ENCODE measurements around the gene ASPM. TPM values are rescaled to one million over a fixed set of nuclear protein-coding genes. Genes with fewer than 3 reads are reported as not detected.

Gene ASPM
- total RNA-seq, 1 experiment from 2014 or later, result 29.9 TPM

- no peaks in the 10 kb centered on the region for H3K4me1 ChIP-seq (ENCODE audit: control insufficient read depth in 1 of 2, insufficient read depth in 2 of 2, low read length in 2 of 2)
- no peak within 1 kb of the TSS for H3K9ac ChIP-seq (ENCODE audit: low read length)
- ChIA-PET RAD21 (ENCODE audit: low non-redundant PET in 1 of 2, low total read pairs in 2 of 2, uncharacterized antibody in 2 of 2, unreplicated experiment in 2 of 2) (no interaction called here), CTCF (no interaction called here), POLR2A (no interaction called here)
- intact Hi-C loops (cut with micrococcal nuclease), result loop anchor here (10.0 kb wide), 1 partner anchor 242 kb away; no protein-coding TSS in a partner anchor
- DNase-seq (ENCODE audit: low read depth, low spot score) (no peak), ATAC-seq (no peak)
- H4K20me1 ChIP-seq (ENCODE audit: insufficient read depth), result no peaks in the 10 kb centered on the region
- H3K9me2 ChIP-seq (ENCODE audit: insufficient read depth), result no peaks in the 10 kb centered on the region
- no TSS peak for BruUV-seq (replicated peaks)
- no peaks in the 10 kb centered on the region for H3K79me2 ChIP-seq (ENCODE audit: insufficient read depth, low read length)
- no peak within 1 kb of the TSS for H2AFZ ChIP-seq (ENCODE audit: low read depth, low read length, poor library complexity, severe bottlenecking)
- H3K36me3 ChIP-seq (ENCODE audit: control insufficient read depth in 1 of 2, insufficient read depth in 2 of 2, low read length in 2 of 2), result no peaks in the 10 kb centered on the region
- no peak within 1 kb of the TSS for H3K27ac ChIP-seq (ENCODE audit: low read depth, low read length)
- no peak for TF ChIP-seq ZNF274 (IDR thresholded peaks at IDR 0.05; ENCODE audit: low read depth, low read length)
- TF ChIP-seq RAD21 (IDR thresholded peaks at IDR 0.05; ENCODE audit: low read depth), result peak; percentile 55
- TF ChIP-seq CTCF (IDR thresholded peaks at IDR 0.05 in 2 of 3, conservative IDR thresholded peaks at IDR 0.05 in 1 of 3; ENCODE audit: borderline replicate concordance in 1 of 3, insufficient read depth in 1 of 3, low read depth in 2 of 3, low read length in 2 of 3), result peak in 1 of 3 experiments; percentile 36; a peak in 1 of 6 replicates
- TF ChIP-seq JUND (IDR thresholded peaks at IDR 0.05), result no peak
- no peak for TF ChIP-seq ELF1 (IDR thresholded peaks at IDR 0.05; ENCODE audit: borderline replicate concordance, low read depth)
- no peak within 1 kb of the TSS for H3K4me3 ChIP-seq (replicated peaks in 1 of 2; ENCODE audit: low read depth in 1 of 2, low read length in 2 of 2)
- no peak within 1 kb of the TSS for H3K4me2 ChIP-seq (ENCODE audit: low read length)
- H3K9me3 ChIP-seq (ENCODE audit: control insufficient read depth in 1 of 2, insufficient read depth in 1 of 2, low read depth in 1 of 2, low read length in 2 of 2), result no peaks in the 10 kb centered on the region
- no peaks in the 10 kb centered on the region for H3K27me3 ChIP-seq (ENCODE audit: insufficient read depth, low read length)
These were observed 79.6 kb downstream of the ASPM start, which contains the start of gene F13B for GRCh38 chr1:197066719-197067456. Gene F13B, minus strand, starts transcription at chr1:197067260. Its CDS starts 37 bp downstream, at chr1:197067223.

GRCh38 chr1:197066277-197066676 is 80.2 kb downstream of the ASPM start:
- Histone ChIP-seq H2AFZ (ENCODE audit: low read depth, low read length, poor library complexity, severe bottlenecking) (no peak overlapping the region), H3K4me2 (ENCODE audit: low read length) (no peak overlapping the region), H3K9me3 (ENCODE audit: control insufficient read depth in 1 of 2, insufficient read depth in 1 of 2, low read depth in 1 of 2, low read length in 2 of 2) (no peaks in the 10 kb centered on the region), H3K27ac (ENCODE audit: low read depth, low read length) (no peak overlapping the region), H3K4me1 (ENCODE audit: control insufficient read depth in 1 of 2, insufficient read depth in 2 of 2, low read length in 2 of 2) (no peaks in the 10 kb centered on the region), H3K9ac (ENCODE audit: low read length) (no peak overlapping the region), H3K79me2 (ENCODE audit: insufficient read depth, low read length) (no peaks in the 10 kb centered on the region), H3K27me3 (ENCODE audit: insufficient read depth, low read length) (no peaks in the 10 kb centered on the region), H3K9me2 (ENCODE audit: insufficient read depth) (no peaks in the 10 kb centered on the region), H3K4me3 (replicated peaks in 1 of 2; ENCODE audit: low read depth in 1 of 2, low read length in 2 of 2) (no peak overlapping the region), H4K20me1 (ENCODE audit: insufficient read depth) (no peaks in the 10 kb centered on the region), H3K36me3 (ENCODE audit: control insufficient read depth in 1 of 2, insufficient read depth in 2 of 2, low read length in 2 of 2) (no peaks in the 10 kb centered on the region)
- DNase-seq (ENCODE audit: low read depth, low spot score), result no peak
- POLR2A ChIA-PET, result no interaction called here
- intact Hi-C loops (cut with micrococcal nuclease), result loop anchor here (10.0 kb wide), 1 partner anchor 241 kb away; no protein-coding TSS in a partner anchor
- BruUV-seq (replicated peaks), result no TSS peak
- no peak for ATAC-seq
- RAD21 ChIA-PET (ENCODE audit: low non-redundant PET in 1 of 2, low total read pairs in 2 of 2, uncharacterized antibody in 2 of 2, unreplicated experiment in 2 of 2), result no interaction called here
- CTCF ChIA-PET, result no interaction called here
- TF ChIP-seq ELF1 (IDR thresholded peaks at IDR 0.05; ENCODE audit: borderline replicate concordance, low read depth) (no peak), POLR2AphosphoS5 (IDR thresholded peaks at IDR 0.05; ENCODE audit: low read depth, low read length) (no peak), TCF7L2 (IDR thresholded peaks at IDR 0.05; ENCODE audit: borderline replicate concordance, extremely low read depth, insufficient read depth, insufficient read length) (no peak), ZBTB33 (IDR thresholded peaks at IDR 0.05; ENCODE audit: extremely low read depth, insufficient replicate concordance, low read length) (no peak), FOSL1 (IDR thresholded peaks at IDR 0.05; ENCODE audit: low read depth) (no peak), EZH2phosphoT487 (IDR thresholded peaks at IDR 0.05; ENCODE audit: borderline replicate concordance) (no peak), SRF (IDR thresholded peaks at IDR 0.05; ENCODE audit: low read depth) (no peak), YY1 (IDR thresholded peaks at IDR 0.05; ENCODE audit: extremely low read depth, insufficient replicate concordance, low read depth, low read length) (no peak), ATF3 (IDR thresholded peaks at IDR 0.05) (no peak)

Data from HCT116 (cell line).